Esophagus muscularis mucosa (tissue), 4 donors: ENCODE data around the gene ABHD17B. TPM values are rescaled to one million over a fixed set of nuclear protein-coding genes. Genes with fewer than 3 reads are reported as not detected.

Experiments
- DNase-seq: peaks from one replicate; pipeline ENCODE4 v3.0.0-alpha.2; 2017; ENCODE audit errors: extremely low spot score
- H3K27ac ChIP-seq, 4 donors: fragments of 200-600 bp; sonication (generic); replicated peaks in 1 of 4; 1 replicate in 3 of 4; 2 replicates in 1 of 4; pipeline ENCODE4 v1.5.1; 2016 to 2019; ENCODE audit warnings: mild to moderate bottlenecking in 1 of 4
- H3K27me3 ChIP-seq, 4 donors: fragments of 200-600 bp; sonication (generic); one replicate each; pipeline versions ENCODE4 v1.5.1 to v1.6.0; 2016 to 2019
- H3K36me3 ChIP-seq, 4 donors: fragments of 200-600 bp; sonication (generic); one replicate each; pipeline ENCODE4 v1.5.1; 2016 to 2019
- H3K4me1 ChIP-seq, 4 donors: fragments of 200-600 bp; sonication (generic); one replicate each; pipeline ENCODE4 v1.5.1; 2016 to 2019
- H3K4me3 ChIP-seq, 4 donors: fragments of 200-600 bp; sonication (generic); 1 replicate in 2 of 4; 2 replicates in 2 of 4; pipeline ENCODE4 v1.5.1; 2016 to 2019; ENCODE audit warnings: mild to moderate bottlenecking in 4 of 4, moderate library complexity in 1 of 4
- H3K9me3 ChIP-seq, 4 donors: fragments of 200-600 bp; sonication (generic); 1 replicate in 3 of 4; 2 replicates in 1 of 4; pipeline ENCODE4 v1.5.1; 2016 to 2019
- CTCF ChIP-seq, 3 experiments: fragments of 200-600 bp in 2 of 3; fragments of 450-650 bp in 1 of 3; sonication (generic) in 2 of 3; IDR thresholded peaks; one replicate each; pipeline ENCODE4 v1.5.1; 2017 to 2019; ENCODE audit warnings: antibody characterized with exemption in 3 of 3, mild to moderate bottlenecking in 2 of 3, moderate library complexity in 1 of 3
- EP300 ChIP-seq: sonication (generic); formaldehyde crosslinking; IDR thresholded peaks from one replicate; pipeline ENCODE4 v1.6.1; 2017; ENCODE audit warnings: antibody characterized with exemption
- POLR2A ChIP-seq: fragments of 450-650 bp; IDR thresholded peaks from one replicate; pipeline ENCODE4 v1.6.1; 2017; ENCODE audit warnings: antibody characterized with exemption, moderate library complexity, mild to moderate bottlenecking, low read depth
- POLR2AphosphoS5 ChIP-seq, 2 donors: sonication (generic); formaldehyde crosslinking; IDR thresholded peaks; one replicate each; pipeline ENCODE4 v1.6.1; 2017; ENCODE audit warnings: antibody characterized with exemption in 2 of 2
- WGBS: methylation state at CpG from one replicate; pipeline ENCODE4 v1.1.5; 2018; 5-methylcytosine and 5-hydroxymethylcytosine counted together
- intact Hi-C: fragments of 100-400 bp; cut with DNase I; formaldehyde crosslinking; loops from one replicate; pipeline ENCODE4 v1.15.1; 2023
- total RNA-seq, 4 donors: library from RNA; depleted of rRNA; stranded (reverse); fragments of >200 nt; gene quantifications; one replicate each; pipeline versions ENCODE4 v1.1.0 to v1.2.1, GENCODE V29; 2016

The ABHD17B gene
- total RNA-seq, 4 donors from 2014 or later: 10.4 to 20.4 (median 16.4) TPM

GRCh38 chr9:71830153-71830552 is 80.8 kb downstream of the ABHD17B start:
- H3K9me3 ChIP-seq: peaks cover 0 to 10% (median 3%) of the 10 kb centered on the region in 4 donors
- H3K27me3 ChIP-seq: no peaks in the 10 kb centered on the region
- no peaks in the 10 kb centered on the region for H3K4me1 ChIP-seq
- intact Hi-C loops: loop anchor here (10.0 kb wide), 1 partner anchor 165 kb away; no protein-coding TSS in a partner anchor
- TF ChIP-seq EP300 (no peak), POLR2A (no peak), CTCF (IDR thresholded peaks at IDR 0.05) (no peak), POLR2AphosphoS5 (IDR thresholded peaks at IDR 0.05) (no peak)
- no peaks in the 10 kb centered on the region for H3K36me3 ChIP-seq
- H3K4me3 ChIP-seq: no peak overlapping the region
- DNase-seq: no peak
- 92% methylated on average over 2 of the region's 3 CpGs for WGBS
- no peak overlapping the region for H3K27ac ChIP-seq

- 37% methylated on average over 2 of the region's 2 CpGs for WGBS
Measured at GRCh38 chr9:71826279-71826678, 84.7 kb downstream of the ABHD17B start.

GRCh38 chr9:71824257-71824656 is 86.7 kb downstream of the ABHD17B start:
- Histone ChIP-seq H3K4me1 (no peaks in the 10 kb centered on the region), H3K27me3 (no peaks in the 10 kb centered on the region), H3K36me3 (no peaks in the 10 kb centered on the region), H3K9me3 (no peaks in the 10 kb centered on the region), H3K4me3 (no peak overlapping the region), H3K27ac (no peak overlapping the region)
- no peak for TF ChIP-seq POLR2A
- no peak for TF ChIP-seq EP300
- no peak for TF ChIP-seq POLR2AphosphoS5 (IDR thresholded peaks at IDR 0.05)
- TF ChIP-seq CTCF (IDR thresholded peaks at IDR 0.05): no peak
- intact Hi-C loops: loop anchor here (5.0 kb wide), 1 partner anchor 68 kb away; no protein-coding TSS in a partner anchor
- 75% methylated on average over 4 of the region's 4 CpGs for WGBS
- no peak for DNase-seq

More at GRCh38 chr9:71826279-71826678, 84.7 kb downstream of the ABHD17B start:
- intact Hi-C loops: no loop called here
- Histone ChIP-seq H3K27ac (no peak overlapping the region), H3K4me1 (no peaks in the 10 kb centered on the region), H3K36me3 (no peaks in the 10 kb centered on the region), H3K9me3 (no peaks in the 10 kb centered on the region), H3K27me3 (no peaks in the 10 kb centered on the region), H3K4me3 (no peak overlapping the region)
- no peak for TF ChIP-seq POLR2A
- no peak for TF ChIP-seq CTCF (IDR thresholded peaks at IDR 0.05)
- no peak for TF ChIP-seq EP300
- TF ChIP-seq POLR2AphosphoS5 (IDR thresholded peaks at IDR 0.05): no peak
- DNase-seq: no peak

GRCh38 chr9:71822935-71823334 is 88.1 kb downstream of the ABHD17B start:
- TF ChIP-seq POLR2AphosphoS5 (IDR thresholded peaks at IDR 0.05): no peak
- no peak for TF ChIP-seq CTCF (IDR thresholded peaks at IDR 0.05)
- TF ChIP-seq EP300: no peak
- no peak for TF ChIP-seq POLR2A
- no peak overlapping the region for H3K4me3 ChIP-seq
- no peaks in the 10 kb centered on the region for H3K36me3 ChIP-seq
- no peaks in the 10 kb centered on the region for H3K27me3 ChIP-seq
- no peak for DNase-seq
- H3K27ac ChIP-seq: no peak overlapping the region
- H3K4me1 ChIP-seq: no peaks in the 10 kb centered on the region
- H3K9me3 ChIP-seq: no peaks in the 10 kb centered on the region
- intact Hi-C loops: loop anchor here (5.0 kb wide), 1 partner anchor 69 kb away; no protein-coding TSS in a partner anchor

GRCh38 chr9:71822456-71822855 is 88.5 kb downstream of the ABHD17B start:
- Histone ChIP-seq H3K4me3 (no peak overlapping the region), H3K9me3 (no peaks in the 10 kb centered on the region), H3K36me3 (no peaks in the 10 kb centered on the region), H3K27ac (no peak overlapping the region), H3K27me3 (no peaks in the 10 kb centered on the region), H3K4me1 (no peaks in the 10 kb centered on the region)
- DNase-seq: no peak
- 74% methylated on average over 3 of the region's 3 CpGs for WGBS
- intact Hi-C loops: loop anchor here (5.0 kb wide), 1 partner anchor 70 kb away; no protein-coding TSS in a partner anchor
- TF ChIP-seq POLR2AphosphoS5 (IDR thresholded peaks at IDR 0.05) (no peak), CTCF (IDR thresholded peaks at IDR 0.05) (no peak), POLR2A (no peak), EP300 (no peak)
